Stimulated activated CD4-positive, alpha-beta T cell treated with anti-CD3 and anti-CD28 coated beads, TNF-alpha, amount 100 ng/mL, for 48 hours (primary cell): Measurements from ENCODE around the gene TRAM1L1.
A peak's percentile ranks its signal among the peaks of the same experiment; 100 is the strongest.

Experiments
- DNase-seq, 3 donors: peaks; one replicate each; pipeline ENCODE4 v3.0.0-alpha.2; 2020; ENCODE audit warnings: low read depth in 3 of 3

The TRAM1L1 gene

DNA sequence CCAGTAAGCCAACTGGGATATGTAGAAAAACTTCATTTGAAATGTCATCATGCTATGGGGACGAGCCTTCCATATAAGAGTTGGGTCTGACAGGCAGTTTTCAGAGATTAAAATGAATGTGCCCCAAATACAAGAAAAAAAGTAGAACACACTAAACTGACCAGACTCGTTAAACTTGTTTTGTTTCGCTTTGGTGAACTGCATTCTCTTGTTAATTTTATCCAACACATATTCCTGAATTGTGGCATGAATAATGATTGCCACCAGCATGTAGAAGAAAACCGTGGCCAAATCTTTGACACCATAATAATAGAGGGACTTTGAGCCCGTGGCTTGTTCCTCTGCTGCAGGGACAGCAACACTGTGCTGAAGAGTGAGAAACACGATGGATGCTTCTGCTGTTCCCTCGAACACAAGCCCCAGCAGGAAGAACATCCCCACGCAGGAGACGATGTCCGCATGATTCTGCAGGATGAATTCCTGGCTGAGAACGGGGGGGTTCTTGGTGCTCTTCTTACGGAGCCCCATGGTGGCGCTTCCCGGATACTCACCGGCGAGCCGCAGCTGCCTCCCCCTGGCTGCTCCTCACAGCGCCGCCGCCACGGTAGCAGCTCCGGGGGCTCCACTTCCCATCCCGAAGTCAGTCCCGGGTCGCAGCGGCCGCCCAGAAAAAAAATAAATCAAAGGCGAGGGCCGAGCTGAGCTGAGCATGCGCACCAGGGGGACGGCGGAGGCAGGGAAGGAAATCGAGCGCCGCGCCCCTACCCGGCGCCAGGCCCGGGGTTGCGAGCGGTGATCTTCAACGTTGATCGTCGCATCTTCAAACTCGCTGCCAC, at the start of gene TRAM1L1:
TRAM1L1 (minus strand) TSS at position 711 of the 836 bp plus-strand sequence; CDS start at position 528, 183 bp downstream.
- DNase-seq = peak in 1 of 3 donors; percentile 8

DNA sequence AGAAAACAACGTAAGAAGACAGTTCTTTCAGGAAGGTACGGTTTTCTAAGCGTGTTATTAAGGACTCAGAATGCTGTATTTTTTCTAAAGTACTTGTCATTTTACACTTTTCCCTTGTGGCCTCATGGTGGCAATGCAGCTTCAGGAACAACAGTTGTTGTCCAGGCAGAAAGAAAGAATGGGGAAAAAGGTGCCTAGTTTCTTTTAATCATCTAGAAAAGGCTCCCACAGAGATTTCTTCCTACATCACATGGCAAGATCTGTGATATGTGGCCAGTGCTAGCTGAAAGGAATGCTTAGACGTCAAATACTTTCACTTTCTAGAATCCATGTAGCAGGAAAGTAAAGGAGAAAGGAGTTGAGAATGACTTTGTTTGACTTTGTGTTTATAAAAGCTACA, 49.0 kb upstream of the TRAM1L1 start:
- DNase-seq = no peak

DNA sequence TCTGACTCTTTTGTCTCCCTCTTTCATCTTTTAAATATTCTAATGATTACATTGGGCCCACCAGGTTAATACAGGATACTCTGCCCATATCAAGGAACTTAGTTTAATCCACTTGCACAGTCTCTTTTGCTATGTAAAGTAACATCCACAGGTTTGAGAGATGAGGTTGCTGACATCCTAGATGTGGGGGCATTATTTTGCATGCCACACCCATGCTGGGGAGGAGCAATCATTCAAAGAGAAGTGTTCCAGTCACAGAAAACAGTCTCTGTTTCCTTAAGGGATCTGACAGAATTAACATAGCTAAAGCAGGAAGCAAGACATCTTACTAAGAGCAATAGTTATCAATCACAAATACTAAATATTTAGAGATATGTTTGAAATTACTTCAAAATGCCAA, 11.5 kb upstream of the TRAM1L1 start:
- DNase-seq = no peak

DNA sequence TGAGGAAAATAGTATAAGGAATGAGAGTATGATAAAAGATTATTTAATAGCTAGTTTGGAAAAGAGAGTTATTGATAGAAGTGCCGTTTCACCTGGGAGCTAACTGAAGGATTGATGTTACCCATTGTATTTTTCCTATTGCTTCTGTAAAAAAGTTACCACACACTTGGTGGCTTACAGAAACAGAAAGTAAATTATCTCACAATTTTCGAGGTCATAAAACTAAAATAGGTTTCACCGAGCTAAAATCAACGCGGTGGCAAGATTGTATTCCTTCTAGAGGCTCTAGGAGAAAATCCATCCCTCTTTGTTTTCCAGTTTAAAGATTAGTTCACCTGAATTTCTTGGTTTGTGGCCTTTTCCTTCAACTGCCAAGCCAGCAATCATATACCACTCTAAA, 11.1 kb upstream of the TRAM1L1 start:
- no peak for DNase-seq

- no peak for DNase-seq
Measured at GRCh38 chr4:117093571-117093970, 8.2 kb upstream of the TRAM1L1 start.

DNA sequence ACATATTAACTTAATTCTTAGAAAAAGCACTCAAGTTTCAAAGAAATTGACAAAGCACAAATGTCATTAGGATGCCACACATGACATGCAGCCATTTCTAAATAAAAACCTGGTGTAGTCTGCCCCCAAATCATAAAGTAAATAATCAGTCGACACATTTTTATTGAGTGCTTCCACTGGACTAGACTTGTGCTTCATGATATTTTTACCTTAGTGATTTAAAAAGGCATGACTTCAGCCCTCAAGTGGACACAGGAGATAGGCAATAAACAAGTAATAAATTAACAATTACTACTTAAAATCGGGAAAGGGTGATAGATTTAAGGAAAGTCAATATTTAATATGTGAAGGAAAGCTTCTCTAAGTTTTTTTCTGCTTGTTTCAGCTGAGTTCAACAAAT, 7.6 kb downstream of the TRAM1L1 start:
- no peak for DNase-seq

DNA sequence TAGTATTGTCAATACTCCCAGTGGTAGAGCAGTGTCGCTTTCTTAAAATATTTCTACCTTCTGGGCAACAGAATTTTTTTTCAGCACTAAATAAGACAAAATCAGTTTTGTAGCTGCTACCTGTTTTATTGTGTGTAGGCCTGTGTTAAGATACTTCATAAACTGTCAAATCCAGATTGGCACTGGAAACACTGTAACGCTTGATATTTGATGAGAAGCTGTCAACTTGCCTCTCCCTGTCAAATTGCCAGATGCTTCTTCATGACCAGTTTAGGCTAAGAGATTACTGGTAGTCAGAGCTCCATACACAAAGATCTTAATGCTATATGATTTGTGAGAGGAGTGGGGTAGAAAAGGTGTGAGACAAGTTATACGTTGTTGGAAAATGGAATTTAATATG, 17.3 kb downstream of the TRAM1L1 start:
- DNase-seq = no peak

DNA sequence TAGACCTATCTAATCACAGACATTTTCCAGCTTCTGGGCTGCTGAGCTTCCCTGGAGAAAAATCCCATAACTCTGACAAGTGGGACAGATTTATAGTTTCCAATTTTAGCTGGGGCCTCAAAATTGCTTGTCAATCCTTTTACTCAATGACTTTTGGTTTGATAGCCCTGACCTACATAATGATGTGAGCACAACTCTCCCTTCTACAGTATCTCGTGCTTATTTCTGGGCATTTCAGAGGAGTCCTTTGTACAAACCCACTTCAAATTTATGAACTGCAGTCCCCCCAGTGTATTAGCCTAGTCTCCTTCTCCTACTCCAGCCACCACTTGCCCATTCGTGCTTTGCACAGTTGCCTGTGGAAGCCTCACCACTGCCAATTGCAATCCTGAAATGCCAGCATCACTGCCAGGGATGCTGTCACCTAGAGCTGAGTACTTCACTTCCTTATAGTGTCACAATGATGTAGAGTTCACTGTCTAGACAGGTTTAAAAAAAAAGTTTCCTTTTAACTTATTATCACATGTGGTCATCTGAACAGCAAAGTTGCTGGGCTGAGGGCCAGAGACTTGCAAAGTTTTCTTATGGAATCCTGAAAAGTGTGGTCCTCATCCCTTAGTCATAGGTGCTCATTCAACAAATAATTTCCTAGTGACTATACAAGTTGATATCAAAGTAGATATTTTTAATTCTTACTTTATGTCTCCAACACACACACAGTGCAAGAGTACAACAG, 21.2 kb downstream of the TRAM1L1 start:
- no peak for DNase-seq

DNA sequence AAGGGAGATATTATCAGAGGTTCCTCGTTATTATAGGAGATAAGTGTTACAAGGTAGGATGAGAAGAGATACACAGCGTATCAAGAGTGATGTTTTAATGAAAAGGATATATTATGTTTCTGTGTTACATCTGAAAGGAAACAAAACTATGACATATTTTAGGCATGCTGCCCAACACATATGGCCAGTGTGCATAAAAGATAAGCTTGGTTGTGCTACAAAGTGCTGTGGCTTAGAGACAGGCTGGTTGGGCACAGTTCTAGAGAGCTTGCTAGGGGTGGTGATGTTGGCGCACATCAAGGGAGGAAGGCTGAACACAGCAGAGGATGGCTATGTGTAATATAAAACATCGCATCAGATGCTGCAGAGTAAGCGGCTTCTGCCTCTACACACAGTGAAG, 42.4 kb downstream of the TRAM1L1 start:
- DNase-seq = no peak
